Inferior parietal cortex (tissue), 1 donor: Measurements from ENCODE around the gene ROR2.
"Not testable (repeated sequence)": the region's sequence is repeated elsewhere in the genome, so short reads cannot be mapped to it uniquely, and the experiment has no call there.

ENCODE experiments used
- DNase-seq: peaks from one replicate; pipeline ENCODE4 v3.0.0-alpha.2; 2016; ENCODE audit errors: extremely low spot score

Gene ROR2

DNA sequence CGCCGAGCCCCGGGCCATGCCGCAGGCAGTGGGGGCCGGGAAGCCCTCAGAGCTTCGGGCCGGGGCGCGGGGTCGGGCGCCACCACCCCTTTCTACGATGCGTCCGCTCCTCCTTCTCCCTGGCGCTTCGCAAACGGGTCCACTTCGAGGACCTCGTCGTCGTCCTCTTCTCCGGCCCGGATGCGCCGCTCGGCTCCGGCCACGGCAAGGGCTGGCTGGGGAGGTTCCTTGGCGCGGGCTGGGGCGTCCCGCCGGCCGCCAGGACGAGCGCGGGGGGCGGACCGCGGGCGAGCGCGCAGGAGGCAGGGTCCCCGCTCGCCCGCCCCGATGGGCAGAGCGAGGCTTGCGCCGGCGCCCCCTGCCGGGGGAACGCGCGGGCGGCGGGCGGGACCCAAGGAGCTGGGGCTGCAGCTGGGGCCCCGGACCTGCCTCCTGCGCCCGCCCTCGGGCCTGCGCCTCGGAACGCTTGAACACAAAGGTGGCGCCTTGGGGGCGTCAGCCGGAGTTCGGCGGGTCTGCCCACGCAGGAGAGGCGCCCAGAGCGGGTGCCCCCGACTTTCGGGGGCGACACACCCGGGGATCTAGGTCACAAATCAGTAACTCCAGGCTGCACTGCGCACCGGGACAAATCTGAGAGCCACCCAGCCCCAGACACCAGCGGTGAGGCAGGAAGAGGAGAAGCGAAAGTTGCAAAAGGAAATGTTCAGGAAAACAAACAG lies at the start of gene ROR2:
ROR2 (minus strand) TSS at position 283 of the 719 bp plus-strand sequence.
- DNase-seq: peak; percentile 26

DNA sequence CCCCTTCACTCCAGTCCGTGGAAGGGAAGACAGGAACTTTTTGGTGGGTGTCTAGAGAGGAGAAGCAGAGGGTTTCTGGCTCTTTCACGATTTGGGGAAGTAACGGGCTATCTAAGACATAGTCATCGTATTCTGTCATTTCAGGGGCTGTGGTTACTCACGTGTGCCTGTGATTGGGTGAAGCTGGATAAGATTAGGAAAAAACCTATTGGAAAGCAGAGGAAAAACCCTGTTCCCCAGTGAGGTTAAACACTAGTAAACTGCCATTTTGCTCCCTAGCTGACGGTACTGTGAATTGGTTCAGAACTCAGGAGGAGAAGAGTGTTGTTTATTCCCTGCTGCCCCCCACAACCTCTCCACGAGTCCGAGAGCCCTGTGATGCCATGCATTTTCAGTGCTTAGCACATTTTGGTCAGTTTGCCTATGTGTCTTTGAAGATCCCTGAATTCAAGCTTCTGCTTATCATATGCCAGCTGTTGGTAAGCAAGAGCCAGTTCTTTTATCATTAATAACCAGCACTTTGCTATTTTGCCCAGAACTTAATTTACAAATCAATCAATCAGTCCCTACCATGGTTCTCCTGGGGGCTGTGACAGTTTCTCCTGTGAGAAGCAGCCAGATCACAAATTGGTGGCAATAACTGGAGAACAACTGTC lies 45.1 kb upstream of the ROR2 start:
- no peak for DNase-seq

DNA sequence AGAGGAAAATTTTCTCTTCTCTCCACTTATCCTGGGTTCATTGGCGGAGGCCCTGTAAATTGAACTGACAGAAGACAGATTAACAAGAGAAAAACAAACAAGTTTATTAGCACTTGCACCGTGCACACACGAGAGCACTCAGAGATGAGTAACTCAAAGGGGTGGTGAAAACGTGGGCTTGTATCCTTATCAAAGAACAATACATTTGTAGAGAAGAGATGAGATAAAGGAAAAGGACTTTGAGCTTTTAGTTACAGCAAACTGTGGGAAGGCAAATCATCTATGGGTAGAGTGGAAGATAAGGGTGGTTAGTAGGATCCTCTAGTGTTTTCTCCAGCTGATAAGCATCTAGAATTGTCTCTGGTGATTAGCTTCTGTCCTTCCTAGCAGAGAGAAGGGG lies 44.4 kb upstream of the ROR2 start:
- no peak for DNase-seq

DNA sequence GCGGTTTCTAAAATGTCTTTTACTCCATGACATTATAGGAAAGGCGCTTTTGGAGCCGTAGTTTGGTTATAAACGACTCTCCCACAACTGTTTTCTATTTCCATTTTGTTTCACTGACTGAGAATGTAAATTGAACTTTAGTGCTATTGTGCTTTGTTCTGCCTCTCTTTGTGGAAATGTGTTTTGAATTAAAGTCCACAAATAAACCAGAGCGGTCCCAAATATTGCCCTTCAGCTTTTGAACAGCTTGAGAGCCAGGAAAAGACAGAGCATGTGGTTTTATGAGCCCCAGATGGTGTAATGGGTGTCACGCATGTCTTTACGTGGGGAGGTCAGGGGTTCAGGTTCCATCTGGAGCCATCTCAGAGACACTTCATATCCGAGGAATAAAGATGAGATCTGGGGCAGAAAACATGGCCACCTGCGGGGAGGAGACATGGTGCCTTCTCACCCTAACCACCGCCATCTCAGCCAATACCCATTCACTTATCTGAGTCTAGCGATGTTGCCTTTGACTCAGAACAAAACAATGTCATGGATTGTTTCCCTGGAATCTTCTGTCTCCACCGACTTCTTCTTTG lies 42.5 kb upstream of the ROR2 start:
- no peak for DNase-seq

DNA sequence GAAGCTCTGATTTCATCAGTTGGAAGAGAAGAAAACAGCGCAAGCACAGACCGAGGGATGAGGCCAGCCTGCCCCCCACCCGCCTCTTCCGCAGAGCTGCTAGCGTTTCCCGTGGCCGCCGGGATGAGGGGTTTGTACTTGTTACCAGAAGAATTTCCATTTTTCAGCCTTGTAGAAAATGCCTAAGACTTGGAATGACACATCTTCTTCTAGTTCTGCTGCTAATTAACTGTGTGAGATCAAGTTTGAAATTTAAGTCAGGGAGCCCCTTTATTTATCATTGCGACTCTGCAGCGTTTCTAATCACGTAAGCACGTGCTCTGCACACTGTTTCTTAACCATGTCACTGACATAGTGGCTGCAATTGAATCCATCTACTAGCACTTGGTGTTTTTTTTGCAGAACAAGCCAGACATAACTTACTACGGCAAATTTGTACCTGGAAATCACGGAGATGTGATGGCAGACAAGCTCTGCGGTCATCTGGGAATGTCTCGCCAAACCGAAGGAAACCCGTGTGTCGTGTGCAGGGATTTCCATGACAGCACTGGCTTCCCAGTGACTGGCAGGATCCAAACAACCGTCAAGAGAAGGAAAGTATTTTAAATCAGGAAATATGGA lies 41.8 kb upstream of the ROR2 start:
- DNase-seq: no peak

DNA sequence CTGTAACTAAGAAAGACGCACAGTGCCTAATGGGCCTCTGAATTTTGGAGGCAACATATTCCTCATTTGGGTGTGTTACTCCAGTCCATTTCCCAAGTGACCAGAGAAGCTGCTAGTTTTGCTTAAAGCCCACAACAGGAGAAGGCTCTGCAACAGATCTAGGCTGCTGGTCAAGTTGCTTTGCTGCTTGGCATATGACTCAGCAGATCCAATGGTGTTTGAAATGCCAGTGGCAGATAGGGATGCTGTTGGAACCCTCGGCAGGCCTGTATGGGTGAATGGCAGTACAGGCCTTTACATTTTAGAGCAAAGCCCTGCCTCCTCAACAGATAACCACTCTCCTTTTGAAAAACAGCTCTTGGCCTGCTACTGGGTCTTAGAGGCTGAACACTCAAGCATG lies 36.2 kb upstream of the ROR2 start:
- no peak for DNase-seq

DNA sequence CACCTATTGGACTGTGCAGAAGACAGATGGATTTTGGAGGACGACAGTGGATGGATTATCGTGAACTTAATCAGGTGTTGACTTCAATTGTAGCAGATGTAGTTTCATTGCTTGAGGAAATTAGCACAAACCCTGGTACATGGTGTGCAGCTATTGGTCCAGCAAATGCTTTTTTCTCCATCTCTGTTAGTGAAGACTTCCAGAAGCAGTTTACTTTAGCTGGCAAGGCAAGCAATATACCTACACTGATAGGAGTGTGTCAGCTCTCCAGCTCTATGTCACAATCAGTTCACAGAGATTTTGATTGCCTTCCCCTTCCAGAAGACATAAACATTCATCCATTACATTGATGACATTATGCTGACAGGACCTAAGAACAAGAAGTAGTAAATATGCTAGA lies 35.7 kb upstream of the ROR2 start:
- DNase-seq: no peak

DNA sequence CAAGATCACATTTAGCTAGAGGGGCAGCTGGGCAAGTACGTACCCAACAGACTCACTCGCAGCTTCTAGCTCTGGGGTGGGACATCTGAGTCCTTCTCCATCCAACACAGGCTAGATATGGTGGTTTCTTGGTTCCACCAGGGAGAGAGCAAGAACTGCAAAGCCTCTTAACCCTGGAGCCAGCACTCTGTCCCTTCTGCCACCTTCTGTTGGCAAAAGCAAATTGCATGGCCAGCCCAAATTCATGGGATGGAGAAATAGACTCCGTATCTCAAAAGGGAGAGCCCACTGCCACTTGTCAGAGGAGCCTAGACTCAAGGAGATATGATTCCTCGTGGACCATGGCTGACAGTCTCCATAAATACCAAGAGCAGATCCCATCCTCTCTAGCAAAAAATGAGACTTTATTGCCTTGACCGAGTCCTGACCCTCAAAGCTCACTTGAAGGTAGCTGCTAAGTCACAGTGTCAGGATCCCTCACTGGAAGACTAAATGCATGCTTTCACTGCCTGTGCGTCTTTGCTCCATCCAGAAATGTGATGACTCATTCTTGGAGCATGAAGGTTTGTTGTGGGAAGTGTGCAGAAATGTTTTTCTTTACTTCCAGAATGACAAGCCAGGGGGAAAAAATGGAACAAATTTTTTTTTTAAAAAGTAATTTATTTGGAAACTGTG lies 28.8 kb upstream of the ROR2 start:
- DNase-seq: peak; percentile 5

DNA sequence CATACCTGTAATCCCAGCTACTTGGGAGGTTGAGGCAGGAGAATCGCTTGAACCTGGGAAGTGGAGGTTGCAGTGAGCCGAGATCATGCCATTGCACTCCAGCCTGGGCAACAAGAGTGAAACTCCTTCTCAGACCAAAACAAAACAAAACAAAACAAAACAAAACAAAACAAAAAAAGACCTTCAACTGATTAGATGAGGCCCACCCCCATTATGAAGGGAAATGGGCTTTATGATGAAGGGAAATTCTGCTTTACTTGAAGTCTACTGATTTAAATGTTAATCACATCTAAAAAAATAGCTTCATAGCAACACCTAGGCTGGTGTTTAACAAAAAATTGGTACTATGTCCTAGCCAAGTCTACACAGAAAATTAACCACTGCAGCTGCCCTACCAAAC lies 25.2 kb upstream of the ROR2 start:
- DNase-seq: not testable (repeated sequence)

DNA sequence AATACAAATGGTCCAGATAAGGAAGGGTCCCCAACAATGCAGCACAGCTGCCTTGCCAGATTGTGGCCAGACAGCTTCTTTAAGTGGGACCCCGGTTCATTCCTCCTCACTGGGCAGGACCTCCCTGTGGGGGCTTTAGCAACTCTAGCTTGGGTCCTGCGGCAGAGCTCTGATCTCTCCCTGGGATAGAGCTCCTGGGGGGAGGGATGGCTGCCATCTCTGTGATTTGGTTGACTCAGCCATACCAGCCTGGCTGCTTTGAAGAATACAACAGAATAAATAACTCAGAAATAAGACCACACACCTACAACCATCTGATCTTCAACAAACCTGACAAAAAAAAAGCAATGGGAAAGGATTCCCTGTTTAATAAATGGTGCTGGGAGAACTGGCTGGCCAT lies 22.7 kb upstream of the ROR2 start:
- DNase-seq: no peak

DNA sequence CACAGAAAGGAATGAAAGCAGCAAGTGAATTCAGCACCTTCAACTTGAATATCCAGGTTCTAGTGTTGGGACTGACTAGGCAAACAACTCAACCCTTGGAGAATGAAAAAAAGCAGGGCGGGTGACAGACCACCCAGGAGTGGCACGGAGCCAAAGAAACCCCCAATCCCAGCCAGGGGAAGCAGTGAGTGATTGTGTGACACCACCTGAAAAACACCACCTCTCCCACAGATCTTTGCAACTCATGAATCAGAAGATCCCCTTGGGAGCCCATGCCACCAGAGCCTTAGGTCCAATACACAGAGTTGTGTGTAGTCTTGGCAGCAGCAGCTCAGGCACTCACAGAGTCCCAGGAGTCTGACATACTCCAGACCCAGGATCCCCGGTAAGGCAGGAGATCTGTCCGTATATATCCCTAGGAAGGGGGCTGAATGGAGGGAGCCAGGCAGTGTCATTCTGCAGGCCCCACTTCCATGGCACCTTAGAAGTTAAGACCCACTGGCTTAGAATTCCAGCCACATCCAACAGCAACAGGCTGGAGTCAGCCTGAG lies 22.1 kb upstream of the ROR2 start:
- DNase-seq: no peak

DNA sequence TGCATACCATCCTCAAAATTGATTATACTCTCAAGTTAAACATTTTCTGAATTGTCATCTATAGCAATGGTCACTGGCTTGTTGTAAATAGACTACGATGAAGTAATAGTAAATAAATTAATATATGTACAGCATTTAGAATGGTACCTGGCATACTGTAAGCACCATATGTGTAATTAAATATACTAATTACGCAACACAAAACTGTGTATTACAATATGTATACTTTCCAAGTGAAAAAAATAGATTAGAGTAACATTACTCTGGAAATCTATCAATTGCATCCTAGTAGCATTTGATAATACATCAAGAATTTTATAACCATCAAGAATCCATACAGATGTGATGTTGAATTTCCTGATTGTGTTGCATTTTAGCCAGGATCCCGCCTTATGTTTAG lies 17.2 kb upstream of the ROR2 start:
- DNase-seq: no peak

DNA sequence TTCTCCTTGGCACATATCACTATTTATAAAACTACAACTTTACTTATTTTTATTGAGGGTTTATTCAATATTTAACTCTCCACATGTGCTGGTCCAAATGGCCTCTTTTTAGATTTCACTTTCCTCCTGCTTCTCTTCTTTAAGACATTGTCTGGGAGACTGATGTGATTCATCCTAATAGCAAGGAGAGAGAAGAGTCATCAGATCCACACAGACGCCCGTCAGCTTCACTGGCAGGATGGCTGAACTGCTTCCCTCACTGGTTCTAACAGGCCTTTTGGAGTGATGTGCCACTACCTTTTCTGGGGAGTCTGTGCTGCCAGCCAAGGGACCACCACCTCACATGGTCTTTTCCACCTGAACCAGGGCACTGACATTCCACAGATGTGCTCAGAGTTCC lies 16.5 kb upstream of the ROR2 start:
- DNase-seq: no peak

DNA sequence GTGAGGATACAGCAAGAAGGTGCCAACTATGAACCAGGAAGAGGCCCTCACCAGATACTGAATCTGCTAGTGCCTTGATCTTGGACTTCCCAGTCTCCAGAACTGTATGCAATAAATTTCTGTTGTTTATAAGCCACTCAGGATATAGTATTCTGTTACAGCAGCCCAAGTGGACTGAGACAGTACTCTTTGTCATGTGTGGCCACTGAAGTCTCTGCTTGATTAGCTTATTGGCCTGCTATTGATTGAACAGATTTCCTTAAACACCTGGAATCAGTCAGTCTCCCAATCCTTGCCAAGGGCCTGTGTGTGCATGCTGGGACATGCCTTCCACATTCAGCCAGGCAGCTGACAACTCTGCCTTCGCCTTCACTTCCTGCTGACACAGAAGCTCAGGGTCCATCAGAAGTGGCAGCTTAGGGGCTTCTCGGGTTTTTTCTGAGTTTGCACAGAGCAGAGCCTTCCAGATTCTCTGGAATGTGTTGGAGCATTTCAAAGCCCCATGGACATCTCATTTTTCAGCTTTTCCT lies 13.7 kb upstream of the ROR2 start:
- DNase-seq: no peak

DNA sequence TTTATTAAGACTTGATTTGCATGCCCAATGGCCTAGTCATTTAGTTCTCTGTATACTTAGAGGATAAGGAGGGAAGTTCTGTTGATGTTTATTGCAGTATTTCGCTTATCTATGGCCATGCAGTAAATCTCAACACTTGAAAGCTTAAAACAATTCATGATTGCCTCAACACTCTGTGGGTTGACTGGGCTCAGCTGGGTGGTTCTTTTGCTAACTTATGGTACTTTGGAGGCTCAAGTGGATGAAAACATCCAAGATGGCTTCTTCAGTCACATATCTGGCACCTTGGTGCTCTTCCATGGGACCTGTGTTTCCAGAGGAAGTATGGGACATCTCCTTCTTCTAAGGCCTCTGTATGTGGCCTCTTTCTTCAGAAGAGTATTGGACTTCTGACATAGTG lies 10.3 kb upstream of the ROR2 start:
- DNase-seq: no peak

DNA sequence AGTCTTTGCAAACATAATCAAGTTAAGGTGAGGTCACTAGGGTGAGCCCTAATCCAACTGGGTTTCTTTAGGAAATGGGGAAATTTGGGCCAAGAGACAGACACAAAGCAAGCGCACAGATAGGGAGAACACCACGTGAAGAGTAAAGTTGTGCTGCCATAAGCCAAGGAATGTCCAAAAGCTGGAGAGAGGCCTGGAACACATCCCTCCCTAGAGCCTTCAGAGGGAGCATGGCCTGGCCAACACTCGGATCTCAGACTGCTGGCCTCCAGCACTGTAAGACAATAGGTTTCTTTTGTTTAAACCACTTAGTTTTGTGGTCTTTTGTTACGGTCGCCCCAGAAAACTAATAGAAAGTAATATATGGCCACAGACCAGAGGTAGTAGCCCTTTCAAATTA lies 8.1 kb upstream of the ROR2 start:
- DNase-seq: no peak

DNA sequence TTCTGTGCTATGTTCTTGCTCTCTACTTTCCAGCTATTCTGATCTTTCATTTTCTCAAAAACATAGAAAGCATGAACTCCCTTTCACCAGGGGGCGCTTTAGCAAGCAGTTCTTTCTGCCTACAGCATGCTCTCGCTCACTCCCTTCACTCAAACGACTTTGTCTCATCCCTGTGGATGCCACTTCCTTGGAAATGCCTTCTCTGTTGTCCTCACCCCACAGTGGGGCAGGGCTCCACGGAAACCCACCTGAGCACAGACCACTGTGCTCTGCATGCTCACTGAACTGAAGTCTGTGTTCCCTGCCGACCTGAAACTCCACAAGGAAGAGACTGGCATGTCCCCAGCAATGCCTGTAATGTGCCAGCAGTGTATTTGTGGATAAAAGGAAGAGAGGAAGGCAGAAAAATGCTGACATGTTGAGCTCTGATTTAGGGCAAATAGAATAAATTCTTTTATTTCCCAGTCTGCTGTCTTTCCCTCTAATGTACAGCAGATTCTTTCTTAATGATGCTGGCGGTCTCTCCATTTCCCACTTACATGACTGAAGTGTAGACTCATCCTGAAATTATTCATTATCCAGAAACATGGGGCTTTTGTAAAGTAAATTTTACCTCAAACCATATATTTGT lies 4.9 kb upstream of the ROR2 start:
- peak; percentile 25 for DNase-seq

DNA sequence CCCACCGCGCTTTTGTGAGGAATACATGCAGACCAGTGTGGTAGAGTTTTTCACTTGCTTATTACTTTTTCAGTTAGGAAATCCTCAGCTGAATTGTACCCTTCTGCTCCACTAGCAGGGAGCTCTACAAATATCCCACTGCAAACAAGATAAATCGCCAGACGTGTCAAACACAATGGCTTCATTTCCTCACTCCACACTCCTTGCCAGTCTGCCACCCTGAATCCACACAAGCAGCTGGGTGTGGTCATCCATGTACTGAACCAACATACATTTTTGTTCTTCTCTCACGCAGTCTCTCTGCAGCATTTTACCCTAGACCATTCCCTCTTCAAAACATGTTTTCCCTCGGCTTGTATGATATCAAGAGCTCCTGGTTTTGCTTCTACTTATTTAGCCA lies 3.7 kb upstream of the ROR2 start:
- DNase-seq: no peak

DNA sequence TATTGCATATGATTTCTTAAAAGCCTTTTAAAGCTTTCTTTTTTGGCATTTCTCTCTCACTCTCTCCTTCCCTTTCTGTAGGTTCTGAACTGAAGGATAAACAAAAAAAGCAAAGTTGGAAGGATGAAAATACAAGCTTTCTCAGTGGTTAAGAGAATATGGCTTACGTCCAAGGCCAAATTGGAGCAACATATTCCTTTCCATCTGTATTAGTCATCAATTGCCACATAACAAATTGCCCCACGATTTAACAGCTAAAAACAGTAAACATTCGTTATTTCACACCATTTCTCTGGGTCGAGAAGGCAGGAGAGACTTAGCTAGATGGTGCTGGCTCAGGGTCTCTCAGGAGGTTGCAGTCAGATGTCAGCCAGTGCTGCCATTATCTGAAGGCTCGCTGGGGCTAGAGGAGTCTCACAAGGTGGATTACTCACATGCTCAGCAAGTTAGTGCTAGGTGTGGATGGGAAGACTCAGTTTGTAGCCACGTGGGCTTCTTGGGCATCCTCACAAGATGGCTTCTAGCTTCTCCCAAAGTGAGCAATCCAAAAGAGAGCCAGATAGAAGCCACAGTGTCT lies 2.0 kb upstream of the ROR2 start:
- DNase-seq: no peak

DNA sequence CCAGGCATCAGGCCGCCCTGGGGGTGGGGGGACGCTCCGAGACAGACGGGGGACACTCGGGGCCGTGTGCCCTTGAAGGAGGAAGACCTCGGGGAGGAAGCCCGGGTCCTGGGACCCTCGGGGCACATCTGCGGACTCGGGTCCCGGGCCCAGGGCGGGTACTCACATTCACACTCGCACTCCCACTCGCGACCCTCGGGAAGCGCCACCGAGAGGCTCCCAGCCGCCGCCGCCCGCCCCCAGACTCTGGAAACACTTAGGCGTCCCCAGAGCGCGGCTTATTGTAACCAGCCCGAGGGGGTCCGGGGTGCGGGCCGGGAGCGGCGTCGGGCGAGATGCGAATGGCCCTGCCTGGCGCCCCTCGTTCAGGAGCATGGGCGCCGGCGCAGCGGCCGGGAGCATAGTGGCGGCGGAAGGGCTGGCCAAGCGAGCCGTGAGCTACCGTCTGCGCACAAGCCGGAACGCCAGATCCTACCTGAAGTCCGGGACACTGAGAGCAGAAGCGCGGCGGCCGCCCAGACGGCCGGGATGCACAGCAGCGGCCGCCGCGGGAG lies 559 bp downstream of the ROR2 start:
- no peak for DNase-seq
